Suprapubic skin (tissue), 4 donors: ENCODE results near the gene TMEM205.

ENCODE experiments used
- CTCF ChIP-seq, 2 donors: fragments of 200-600 bp in 1 of 2; fragments of 450-650 bp in 1 of 2; sonication (generic) in 1 of 2; IDR thresholded peaks; one replicate each; pipeline ENCODE4 v1.5.1; 2016 to 2019; ENCODE audit warnings: antibody characterized with exemption in 2 of 2, mild to moderate bottlenecking in 1 of 2, moderate library complexity in 1 of 2
- EP300 ChIP-seq: sonication (generic); formaldehyde crosslinking; IDR thresholded peaks from one replicate; pipeline ENCODE4 v1.6.1; 2017; ENCODE audit warnings: antibody characterized with exemption
- POLR2A ChIP-seq, 2 donors: fragments of 450-650 bp; IDR thresholded peaks; one replicate each; pipeline ENCODE4 v1.6.1; 2017; ENCODE audit warnings: antibody characterized with exemption in 2 of 2, mild to moderate bottlenecking in 2 of 2, moderate library complexity in 2 of 2
- POLR2AphosphoS5 ChIP-seq, 3 donors: sonication (generic); formaldehyde crosslinking; IDR thresholded peaks; one replicate each; pipeline ENCODE4 v1.6.1; 2017; ENCODE audit warnings: antibody characterized with exemption in 3 of 3

GRCh38 chr19:11373166-11373884, 27.3 kb upstream of the TMEM205 start:
- TF ChIP-seq POLR2A (IDR thresholded peaks at IDR 0.05) (no peak), CTCF (IDR thresholded peaks at IDR 0.05) (no peak), EP300 (no peak), POLR2AphosphoS5 (IDR thresholded peaks at IDR 0.05) (no peak)
